ENCODE measurements around the gene AMFR. TPM values are rescaled to one million over a fixed set of nuclear protein-coding genes. Genes with fewer than 3 reads are reported as not detected.

Gene AMFR
- total RNA-seq, 1 experiment from 2014 or later: 25.6 TPM

GRCh38 chr16:56436258-56436657 is 10.9 kb upstream of the AMFR start:
- Histone ChIP-seq H3K18ac (ENCODE audit: insufficient read length, low read depth, low read length) (no peak overlapping the region), H2BK120ac (ENCODE audit: low read depth, low read length, poor library complexity, severe bottlenecking) (no peak overlapping the region), H3K23ac (ENCODE audit: insufficient read length, low read depth, low read length) (no peak overlapping the region), H3K27me3 (ENCODE audit: insufficient read depth, low read length) (no peaks in the 10 kb centered on the region), H3K9me3 (ENCODE audit: control insufficient read depth, low read depth, low read length) (no peaks in the 10 kb centered on the region), H3K23me2 (ENCODE audit: insufficient read length, low read depth, low read length, poor library complexity, severe bottlenecking) (no peaks in the 10 kb centered on the region), H3K79me1 (ENCODE audit: insufficient read depth, low read depth, low read length, poor library complexity, severe bottlenecking) (no peaks in the 10 kb centered on the region), H2BK15ac (ENCODE audit: low read depth, low read length) (no peak overlapping the region), H3K14ac (ENCODE audit: insufficient read depth, low read length) (no peak overlapping the region), H2BK20ac (ENCODE audit: low read depth, low read length, poor library complexity, severe bottlenecking) (no peak overlapping the region), H2BK5ac (ENCODE audit: insufficient read length, low read length) (no peak overlapping the region), H3K56ac (ENCODE audit: insufficient read length, low read depth, low read length) (no peak overlapping the region), H3T11ph (ENCODE audit: low read length) (no peak overlapping the region), H4K8ac (replicated peaks; ENCODE audit: insufficient read length, low read depth, low read length) (no peak overlapping the region), H3K4me1 (ENCODE audit: insufficient read depth, low read length) (no peaks in the 10 kb centered on the region), H3K79me2 (ENCODE audit: insufficient read depth, low read length) (no peaks in the 10 kb centered on the region), H2BK12ac (ENCODE audit: insufficient read length, low read depth, low read length) (no peak overlapping the region), H3K4ac (ENCODE audit: low read depth, low read length) (no peak overlapping the region), H4K5ac (ENCODE audit: insufficient read length, low read depth, low read length) (no peak overlapping the region), H4K91ac (ENCODE audit: insufficient read length, low read depth, low read length) (no peak overlapping the region), H3K9ac (ENCODE audit: extremely low read depth, insufficient read length, low read length) (no peak overlapping the region), H3K4me2 (ENCODE audit: insufficient read depth, insufficient read length, low read length) (no peak overlapping the region), H2AFZ (ENCODE audit: low read length) (no peak overlapping the region), H4K20me1 (ENCODE audit: control insufficient read depth, insufficient read depth, insufficient read length) (no peaks in the 10 kb centered on the region), H2AK5ac (ENCODE audit: insufficient read length, low read length) (no peak overlapping the region), H3K27ac (ENCODE audit: insufficient read length, low read depth, low read length) (no peak overlapping the region)
- Mint-ChIP-seq H3K36me3 (ENCODE audit: insufficient read depth in 1 of 3, low read depth in 3 of 3) (peaks cover 24 to 70% (median 70%) of the 10 kb centered on the region in 3 experiments), H3K4me1 (no peaks in the 10 kb centered on the region), H3K4me3 (no peak overlapping the region), H3K27me3 (ENCODE audit: low read depth) (no peaks in the 10 kb centered on the region), H3K9me3 (no peaks in the 10 kb centered on the region), H3K27ac (no peak overlapping the region)
- TF ChIP-seq CTCF (conservative IDR thresholded peaks at IDR 0.05): no peak
- no peak for DNase-seq
